ENCODE results near the gene RBM44. TPM values are rescaled to one million over a fixed set of nuclear protein-coding genes. Genes with fewer than 3 reads are reported as not detected.
A peak's percentile ranks its signal among the peaks of the same experiment; 100 is the strongest.

Gene RBM44
- total and polyA plus RNA-seq, 3 donors from 2014 or later, result 15.0 to 23.4 (median 21.1) TPM

DNA sequence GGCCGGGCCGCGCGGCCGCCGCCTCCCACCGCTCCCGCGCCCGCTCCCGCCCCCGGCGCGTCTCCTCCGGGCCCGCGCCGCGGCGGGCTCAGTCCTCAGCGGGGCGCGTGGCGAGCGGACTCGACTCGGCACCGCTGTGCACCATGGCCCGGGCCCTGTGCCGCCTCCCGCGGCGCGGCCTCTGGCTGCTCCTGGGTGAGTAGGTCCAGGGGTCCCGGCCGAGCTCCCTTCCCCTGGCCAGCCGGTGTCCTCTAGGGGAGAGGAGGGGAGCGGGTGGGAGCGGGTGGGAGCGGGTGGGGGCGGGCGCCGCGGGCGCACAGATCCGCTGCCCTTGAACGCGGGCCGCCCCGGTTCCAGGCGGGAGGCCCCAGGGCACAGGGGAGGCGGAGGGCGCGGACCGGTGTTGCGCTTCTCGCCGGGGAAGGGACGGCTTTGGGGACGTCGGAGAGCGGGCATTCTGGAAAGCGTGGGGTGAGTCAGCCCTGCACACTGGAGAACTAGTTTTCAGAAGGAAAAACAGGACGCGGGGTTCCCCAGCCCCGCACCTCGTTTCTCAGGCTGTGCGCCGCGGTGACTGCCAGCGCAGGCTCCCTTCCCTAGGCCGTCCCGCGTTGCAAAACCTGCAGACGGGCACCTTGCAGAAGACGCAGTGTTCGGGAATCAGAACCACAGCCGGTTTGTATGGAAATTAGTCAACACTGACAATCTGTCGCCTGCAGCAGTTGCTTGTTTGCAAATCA, 61.1 kb downstream of the RBM44 start, which contains the start of gene RAMP1:
TSS of gene RAMP1 (plus strand) at position 91 of the 740 bp plus-strand sequence. CDS start at position 144, 53 bp downstream.
- Histone ChIP-seq H3K9me3 (no peaks in the 10 kb centered on the region), H3K27ac (no peak within 1 kb of the TSS), H3K4me1 (peaks cover 11% of the 10 kb centered on the region), H3K27me3 (no peaks in the 10 kb centered on the region), H3K36me3 (ENCODE audit: low read depth, missing control alignments) (no peaks in the 10 kb centered on the region), H3K4me3 (peak within 1 kb of the TSS; percentile 42 to 60)
- DNase-seq, result peak; percentile 29
- intact Hi-C loops (cut with DNase I; ENCODE audit: low total_unique reads), result no loop called here
- TF ChIP-seq, protein P1, sequence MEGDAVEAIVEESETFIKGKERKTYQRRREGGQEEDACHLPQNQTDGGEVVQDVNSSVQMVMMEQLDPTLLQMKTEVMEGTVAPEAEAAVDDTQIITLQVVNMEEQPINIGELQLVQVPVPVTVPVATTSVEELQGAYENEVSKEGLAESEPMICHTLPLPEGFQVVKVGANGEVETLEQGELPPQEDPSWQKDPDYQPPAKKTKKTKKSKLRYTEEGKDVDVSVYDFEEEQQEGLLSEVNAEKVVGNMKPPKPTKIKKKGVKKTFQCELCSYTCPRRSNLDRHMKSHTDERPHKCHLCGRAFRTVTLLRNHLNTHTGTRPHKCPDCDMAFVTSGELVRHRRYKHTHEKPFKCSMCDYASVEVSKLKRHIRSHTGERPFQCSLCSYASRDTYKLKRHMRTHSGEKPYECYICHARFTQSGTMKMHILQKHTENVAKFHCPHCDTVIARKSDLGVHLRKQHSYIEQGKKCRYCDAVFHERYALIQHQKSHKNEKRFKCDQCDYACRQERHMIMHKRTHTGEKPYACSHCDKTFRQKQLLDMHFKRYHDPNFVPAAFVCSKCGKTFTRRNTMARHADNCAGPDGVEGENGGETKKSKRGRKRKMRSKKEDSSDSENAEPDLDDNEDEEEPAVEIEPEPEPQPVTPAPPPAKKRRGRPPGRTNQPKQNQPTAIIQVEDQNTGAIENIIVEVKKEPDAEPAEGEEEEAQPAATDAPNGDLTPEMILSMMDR (IDR thresholded peaks at IDR 0.05), result no peak
- TF ChIP-seq POLR2A (IDR thresholded peaks at IDR 0.05), result no peak
- 4 to 5% methylated on average over 12 to 43 of the region's 79 CpGs for WGBS, 2 donors

DNA sequence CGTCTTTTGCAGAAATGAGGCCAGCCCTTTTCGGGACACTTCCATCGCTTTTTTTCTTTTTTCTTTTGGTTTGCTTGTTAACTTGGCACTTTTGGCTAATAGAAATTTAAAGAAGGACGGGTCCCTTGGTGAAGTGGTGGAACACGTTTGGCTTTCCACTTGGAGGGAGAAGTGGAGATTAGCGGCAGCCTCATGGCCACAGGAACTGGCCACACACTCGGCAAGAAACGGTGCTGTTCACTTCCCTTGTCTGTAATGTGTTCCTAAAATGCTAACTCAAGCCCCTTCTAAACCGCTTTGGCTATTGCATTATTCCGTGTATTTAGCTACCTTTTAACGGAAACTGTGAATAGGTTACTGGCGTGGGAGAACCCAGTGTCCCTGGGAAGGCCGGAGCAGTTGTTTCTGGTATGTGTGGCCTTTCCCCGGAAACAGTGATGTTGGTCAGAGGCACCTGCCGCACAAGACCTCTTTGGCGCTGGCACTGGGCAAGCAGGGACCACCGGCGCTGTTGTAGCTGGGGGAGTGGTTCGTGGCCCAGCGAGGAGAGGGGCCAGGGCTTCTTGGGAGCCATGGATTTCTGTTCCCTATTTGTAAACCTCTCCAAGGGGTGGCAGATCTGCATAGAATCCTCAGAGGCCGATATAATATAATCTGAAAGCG, 61.8 kb downstream of the RBM44 start:
- no peak for DNase-seq
- Histone ChIP-seq H3K4me1 (peaks cover 11% of the 10 kb centered on the region), H3K27me3 (no peaks in the 10 kb centered on the region)

DNA sequence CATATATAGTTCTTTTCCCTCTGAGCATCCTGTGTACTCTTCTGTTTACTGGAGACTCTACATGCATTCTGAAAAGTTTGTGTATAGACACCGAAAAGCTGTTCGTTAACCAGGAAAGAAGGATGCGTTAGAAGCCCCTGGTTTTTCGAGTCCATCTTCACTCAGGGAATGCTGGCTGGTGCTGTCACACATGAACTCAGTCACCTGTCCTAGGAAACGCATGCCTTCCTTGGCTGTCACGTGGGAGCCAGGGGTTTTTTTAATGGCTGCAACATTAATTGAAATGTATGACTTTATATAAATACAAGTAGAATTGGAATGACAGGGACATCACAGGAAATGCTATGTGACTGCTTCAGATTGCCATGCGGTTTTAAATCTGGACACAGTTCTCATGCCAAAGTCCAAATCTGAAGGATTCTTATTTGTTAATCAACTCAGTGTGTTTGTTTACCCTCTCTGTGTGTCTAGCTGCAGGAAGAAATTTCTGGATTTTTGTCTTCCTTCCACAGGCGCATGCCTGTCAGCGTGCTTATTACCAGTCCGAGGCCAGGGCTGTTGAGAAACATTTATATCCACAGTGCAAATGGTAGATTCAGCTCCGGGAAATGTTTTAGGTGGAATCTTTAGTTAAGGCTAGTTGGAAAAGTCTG, 63.4 kb downstream of the RBM44 start:
- H3K27me3 ChIP-seq, result no peaks in the 10 kb centered on the region
- no peak for TF ChIP-seq POLR2A (IDR thresholded peaks at IDR 0.05)
- H3K4me1 ChIP-seq, result peaks cover 11% of the 10 kb centered on the region
- no peak for DNase-seq
- H3K4me3 ChIP-seq, result no peak overlapping the region
- intact Hi-C loops (cut with DNase I; ENCODE audit: low total_unique reads), result no loop called here
- H3K27ac ChIP-seq, result no peak overlapping the region
- no peaks in the 10 kb centered on the region for H3K9me3 ChIP-seq
- H3K36me3 ChIP-seq (ENCODE audit: low read depth, missing control alignments), result no peaks in the 10 kb centered on the region
- WGBS, 2 donors, result 89 to 92% methylated on average over 11 of the region's 11 CpGs

More for the DNA sequence above, 61.8 kb downstream of the RBM44 start:
- TF ChIP-seq, protein P1 (IDR thresholded peaks at IDR 0.05), result no peak
- no peak for TF ChIP-seq POLR2A (IDR thresholded peaks at IDR 0.05)
- 14 to 42% methylated on average over 22 of the region's 22 CpGs for WGBS, 2 donors
- H3K4me3 ChIP-seq, result peak overlapping the region; percentile 42 to 60
- intact Hi-C loops (cut with DNase I; ENCODE audit: low total_unique reads), result no loop called here
- H3K9me3 ChIP-seq, result no peaks in the 10 kb centered on the region
- H3K36me3 ChIP-seq (ENCODE audit: low read depth, missing control alignments), result no peaks in the 10 kb centered on the region
- no peak overlapping the region for H3K27ac ChIP-seq

DNA sequence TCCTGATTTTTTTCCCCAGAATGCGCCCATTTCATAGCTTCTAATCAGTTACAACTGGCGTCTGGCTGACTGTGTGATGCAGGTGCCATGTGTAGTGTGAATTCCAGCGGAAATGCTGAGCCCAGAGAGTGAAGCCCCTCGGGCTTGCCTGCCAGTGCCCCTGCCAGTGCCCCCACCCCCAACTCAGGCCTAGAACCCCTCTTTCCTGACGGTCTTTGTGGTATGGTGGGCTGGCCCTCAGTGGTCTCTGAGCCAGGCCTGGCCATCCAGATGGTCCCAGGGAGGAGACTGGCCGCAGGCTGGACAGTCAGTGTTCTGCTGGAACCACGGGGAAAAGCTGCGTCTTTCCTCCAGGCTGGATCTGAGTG, 63.9 kb downstream of the RBM44 start:
- no peak for DNase-seq
- WGBS, 2 donors, result 88 to 95% methylated on average over 6 to 8 of the region's 8 CpGs
- intact Hi-C loops (cut with DNase I; ENCODE audit: low total_unique reads), result no loop called here
- Histone ChIP-seq H3K4me3 (no peak overlapping the region), H3K9me3 (no peaks in the 10 kb centered on the region), H3K27ac (no peak overlapping the region), H3K27me3 (no peaks in the 10 kb centered on the region), H3K36me3 (ENCODE audit: low read depth, missing control alignments) (no peaks in the 10 kb centered on the region), H3K4me1 (peaks cover 11% of the 10 kb centered on the region)
- TF ChIP-seq, protein P1 (IDR thresholded peaks at IDR 0.05), result no peak
- no peak for TF ChIP-seq POLR2A (IDR thresholded peaks at IDR 0.05)

DNA sequence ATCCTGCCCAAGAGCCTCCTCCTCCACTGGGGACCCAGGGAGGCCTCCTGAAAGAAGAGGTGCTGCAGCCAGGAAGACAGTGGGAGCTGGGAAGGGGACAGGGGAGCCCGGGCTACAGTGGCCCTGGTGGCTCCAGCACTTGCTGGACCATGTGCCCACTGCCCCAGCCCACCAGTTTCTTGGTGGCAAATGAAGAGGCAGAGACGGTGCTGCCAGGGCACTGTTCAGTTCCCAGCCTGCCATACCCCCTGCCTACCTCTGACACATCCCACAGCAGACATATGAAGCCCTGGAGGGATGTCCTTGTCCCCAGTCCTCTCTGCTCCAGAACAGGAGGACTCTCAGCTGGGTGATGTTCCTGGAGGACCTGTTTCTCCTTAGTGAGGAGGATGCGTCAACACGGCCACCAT, 64.5 kb downstream of the RBM44 start:
- Histone ChIP-seq H3K9me3 (no peaks in the 10 kb centered on the region), H3K36me3 (ENCODE audit: low read depth, missing control alignments) (no peaks in the 10 kb centered on the region), H3K4me1 (peaks cover 11% of the 10 kb centered on the region), H3K27ac (no peak overlapping the region), H3K27me3 (no peaks in the 10 kb centered on the region), H3K4me3 (no peak overlapping the region)
- 94 to 98% methylated on average over 3 to 4 of the region's 4 CpGs for WGBS, 2 donors
- DNase-seq, result no peak
- TF ChIP-seq, protein P1 (IDR thresholded peaks at IDR 0.05), result no peak
- TF ChIP-seq POLR2A (IDR thresholded peaks at IDR 0.05), result no peak
- intact Hi-C loops (cut with DNase I; ENCODE audit: low total_unique reads), result no loop called here

All from testis (tissue), 3 donors.